HG02981 (cell line): ENCODE results near the gene BLM.
A peak's percentile ranks its signal among the peaks of the same experiment; 100 is the strongest.

Experiments
- ATAC-seq: cut with Tn5 transposase; IDR thresholded peaks from one replicate; pipeline ENCODE4 v1.9.1; 2021; ENCODE audit warnings: mild to moderate bottlenecking, moderate library complexity; ENCODE audit not compliant: unreplicated experiment

The BLM gene

DNA sequence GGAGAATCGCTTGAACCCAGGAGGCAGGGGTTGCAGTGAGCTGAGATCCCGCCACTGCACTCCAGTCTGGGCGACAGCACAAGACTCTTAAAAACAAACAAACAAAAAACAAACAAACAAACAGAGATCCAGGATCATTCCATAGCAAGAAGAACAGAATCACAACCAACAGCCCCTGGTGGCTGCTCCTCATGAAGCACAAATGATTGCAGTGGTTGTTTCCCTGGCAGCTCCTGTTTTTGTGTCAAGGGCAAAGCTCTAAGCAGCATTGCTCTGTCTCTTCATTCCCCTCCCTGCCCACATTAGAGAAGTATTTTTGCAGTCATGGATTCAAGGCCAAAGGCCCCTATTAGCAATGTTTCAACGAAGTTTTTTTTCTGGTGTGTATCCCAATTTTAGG is 25.8 kb upstream of the BLM start:
- ATAC-seq = no peak

DNA sequence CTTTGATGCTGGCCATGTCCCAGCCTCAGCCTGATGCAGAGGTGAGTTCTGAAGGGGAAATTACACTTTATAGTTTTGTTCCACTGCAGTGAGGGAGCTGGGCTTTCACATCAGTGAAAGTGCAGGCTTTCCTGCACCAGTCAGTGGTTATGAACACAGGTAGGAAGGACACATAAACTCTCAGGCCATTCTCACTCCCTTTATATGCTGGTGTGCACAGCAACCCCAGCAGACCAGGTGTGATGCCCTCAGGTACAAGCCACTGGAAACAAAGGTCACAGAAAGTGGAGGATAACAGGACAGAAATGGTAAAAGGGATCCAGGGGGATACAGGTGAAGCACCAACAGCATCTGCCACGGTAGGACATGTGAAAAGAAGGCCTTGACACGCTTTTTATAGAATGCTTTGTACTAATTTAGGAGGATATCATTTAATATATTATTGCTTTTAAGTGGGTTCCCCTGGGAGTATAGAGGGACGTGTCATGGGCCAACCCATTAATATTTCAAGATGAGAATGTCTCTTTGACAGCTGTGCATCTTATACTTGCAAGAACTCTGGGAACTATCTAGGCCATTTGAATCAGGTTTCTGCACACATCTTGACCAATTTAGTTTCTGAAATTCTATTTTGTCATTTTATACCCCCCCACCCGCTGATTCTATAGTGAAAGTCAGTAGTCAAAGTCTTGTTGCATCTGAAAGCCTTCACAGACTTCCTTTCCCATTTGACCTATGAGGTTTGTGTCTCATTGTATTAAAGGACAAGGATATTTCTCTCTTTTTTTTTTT is 25.0 kb upstream of the BLM start:
- peak; percentile 65 for ATAC-seq

DNA sequence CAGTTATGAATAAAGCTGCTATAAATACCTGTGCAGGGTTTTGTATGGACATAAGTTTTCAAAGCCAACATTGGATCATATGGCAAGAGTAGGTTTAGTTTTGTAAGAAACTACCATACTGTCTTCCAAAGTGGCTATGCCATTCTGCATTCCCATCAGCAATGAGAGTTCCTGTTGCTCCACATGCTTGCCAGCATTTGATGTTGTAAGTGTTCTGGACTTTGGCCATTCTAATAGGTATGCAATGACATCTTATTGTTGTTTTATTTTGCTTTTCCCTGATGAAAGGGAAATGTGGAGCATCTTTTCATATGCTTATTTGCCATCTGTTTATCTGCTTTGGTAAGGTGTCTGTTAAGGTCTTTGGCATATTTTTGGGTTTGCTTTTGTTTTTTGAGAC is 22.2 kb upstream of the BLM start:
- ATAC-seq = no peak

DNA sequence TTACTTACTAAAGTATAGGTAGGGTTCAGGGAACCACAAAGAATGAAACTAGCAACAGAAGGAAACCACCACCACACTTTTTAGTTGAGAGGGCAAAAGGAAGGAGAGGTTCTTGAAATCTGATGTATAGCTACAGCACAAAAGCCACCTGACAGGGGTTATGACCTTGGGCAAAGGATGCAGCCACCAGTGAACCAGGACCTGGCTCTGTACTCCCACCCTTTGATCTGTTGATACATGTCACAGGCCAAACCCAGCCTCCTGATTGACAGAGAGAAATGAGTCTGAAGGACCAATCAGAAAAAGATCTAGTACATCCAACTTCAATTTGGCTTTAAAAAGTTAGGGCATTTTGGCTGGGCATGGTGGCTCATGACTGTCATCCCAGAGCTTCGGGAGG is 20.0 kb upstream of the BLM start:
- ATAC-seq = no peak

DNA sequence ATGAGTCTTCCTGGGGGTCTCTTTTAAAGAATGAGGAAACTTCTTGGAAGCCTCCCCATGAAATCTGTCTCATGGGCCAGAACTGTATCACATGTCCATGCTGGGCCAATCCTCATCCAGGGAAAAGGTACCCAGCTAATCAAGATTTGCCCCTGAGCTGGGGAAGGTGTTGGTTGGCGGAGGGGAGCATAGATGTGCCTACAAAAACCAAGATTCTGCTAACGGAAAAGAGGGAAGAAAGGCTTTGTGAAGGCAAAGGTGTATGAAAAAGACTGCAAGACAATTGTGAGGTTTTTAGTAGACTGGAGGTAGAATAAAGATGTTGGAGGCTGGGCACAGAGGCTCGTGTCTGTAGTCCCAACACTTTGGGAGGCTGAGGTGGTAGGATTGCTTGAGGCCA is 18.5 kb upstream of the BLM start:
- no peak for ATAC-seq

DNA sequence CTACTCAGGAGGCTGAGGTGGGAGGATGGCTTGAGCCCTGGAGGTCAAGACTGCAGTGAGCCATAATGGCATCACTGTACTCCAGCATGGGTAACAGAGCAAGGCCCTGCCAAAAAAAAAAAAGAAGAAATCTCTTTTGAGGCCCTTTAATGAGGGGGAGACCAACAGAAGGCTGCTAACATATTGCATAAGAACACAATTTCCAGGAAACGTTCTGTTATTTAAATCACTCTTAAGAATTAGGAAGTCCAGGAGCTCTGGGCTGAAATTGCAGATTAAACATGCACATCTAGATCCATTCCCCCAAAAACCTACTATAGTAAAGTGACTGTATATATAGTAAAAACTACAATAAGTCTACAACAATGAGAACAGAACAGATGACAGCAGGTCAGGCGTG is 16.1 kb upstream of the BLM start:
- no peak for ATAC-seq

DNA sequence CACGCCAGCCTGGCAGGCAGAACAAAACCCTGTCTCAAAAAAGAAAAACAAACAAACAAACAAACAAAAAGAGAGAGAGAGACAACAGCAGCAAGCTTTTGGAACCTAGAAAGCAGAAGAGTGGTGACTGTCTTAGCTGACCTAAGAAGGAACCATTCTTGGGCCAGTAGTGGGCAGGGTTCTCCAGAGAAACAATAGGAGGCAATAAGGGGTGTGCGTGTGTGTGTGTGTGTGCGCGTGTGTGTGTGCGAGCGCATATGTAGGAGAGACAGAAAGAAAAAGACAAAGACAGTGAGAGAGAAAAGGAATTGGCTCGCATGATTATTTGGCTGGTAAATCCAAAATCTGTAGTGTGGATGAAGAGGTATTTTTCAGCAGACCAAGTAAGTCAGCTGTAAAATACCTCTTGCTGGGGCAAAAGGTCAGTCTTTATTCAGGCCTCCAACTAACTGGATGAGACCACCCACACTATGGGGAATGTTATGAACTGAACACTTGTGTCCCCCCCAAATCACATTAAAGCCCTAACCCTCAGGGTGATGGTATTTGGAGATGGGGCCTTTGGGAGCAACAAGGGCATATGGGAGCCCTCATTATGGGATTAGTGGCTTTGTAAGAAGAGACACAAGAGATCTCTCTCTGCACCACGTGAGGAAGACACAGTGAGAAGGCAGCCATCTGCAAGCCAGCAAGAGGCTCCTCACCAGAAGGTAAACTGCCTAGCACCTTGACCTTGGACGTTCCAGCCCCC is 15.1 kb upstream of the BLM start:
- ATAC-seq = no peak

DNA sequence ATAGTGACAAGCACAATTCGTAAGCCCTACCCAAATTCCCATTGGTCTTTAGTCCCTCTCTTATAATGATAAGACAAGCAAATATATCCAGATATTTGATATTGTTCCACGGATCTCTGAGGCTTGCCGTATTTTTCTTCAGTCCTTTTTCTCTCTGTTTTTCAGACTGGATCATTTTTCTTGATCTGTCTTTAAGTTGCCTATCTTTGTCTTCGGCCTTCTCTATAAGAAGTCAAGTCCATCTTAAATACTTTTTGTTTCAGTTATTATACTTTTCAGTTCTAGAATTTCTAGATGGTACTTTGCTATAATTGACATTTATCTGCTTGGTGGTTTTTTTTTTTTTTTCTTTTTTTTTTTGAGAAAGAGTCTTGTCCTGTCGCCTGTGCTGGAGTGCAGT is 13.7 kb upstream of the BLM start:
- ATAC-seq = no peak

DNA sequence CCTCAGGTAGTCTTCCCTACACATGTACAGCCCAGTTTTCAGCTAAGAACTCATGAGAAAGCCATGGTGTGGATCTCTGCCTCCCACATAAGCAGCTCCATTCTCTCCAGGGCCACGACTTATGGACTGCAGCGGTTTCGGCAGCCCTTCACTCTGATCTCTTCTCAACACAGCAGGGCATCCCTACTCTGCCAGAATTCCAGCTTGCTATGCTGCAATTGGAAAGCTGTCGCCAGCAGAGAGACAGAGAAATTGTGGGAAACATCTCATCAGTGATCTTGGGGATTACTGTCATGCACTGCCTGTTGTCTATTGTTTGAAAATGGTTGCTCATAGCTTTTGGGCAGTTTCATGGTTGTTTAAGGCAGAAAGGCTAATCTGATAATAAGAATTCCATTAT is 11.9 kb upstream of the BLM start:
- ATAC-seq = no peak

DNA sequence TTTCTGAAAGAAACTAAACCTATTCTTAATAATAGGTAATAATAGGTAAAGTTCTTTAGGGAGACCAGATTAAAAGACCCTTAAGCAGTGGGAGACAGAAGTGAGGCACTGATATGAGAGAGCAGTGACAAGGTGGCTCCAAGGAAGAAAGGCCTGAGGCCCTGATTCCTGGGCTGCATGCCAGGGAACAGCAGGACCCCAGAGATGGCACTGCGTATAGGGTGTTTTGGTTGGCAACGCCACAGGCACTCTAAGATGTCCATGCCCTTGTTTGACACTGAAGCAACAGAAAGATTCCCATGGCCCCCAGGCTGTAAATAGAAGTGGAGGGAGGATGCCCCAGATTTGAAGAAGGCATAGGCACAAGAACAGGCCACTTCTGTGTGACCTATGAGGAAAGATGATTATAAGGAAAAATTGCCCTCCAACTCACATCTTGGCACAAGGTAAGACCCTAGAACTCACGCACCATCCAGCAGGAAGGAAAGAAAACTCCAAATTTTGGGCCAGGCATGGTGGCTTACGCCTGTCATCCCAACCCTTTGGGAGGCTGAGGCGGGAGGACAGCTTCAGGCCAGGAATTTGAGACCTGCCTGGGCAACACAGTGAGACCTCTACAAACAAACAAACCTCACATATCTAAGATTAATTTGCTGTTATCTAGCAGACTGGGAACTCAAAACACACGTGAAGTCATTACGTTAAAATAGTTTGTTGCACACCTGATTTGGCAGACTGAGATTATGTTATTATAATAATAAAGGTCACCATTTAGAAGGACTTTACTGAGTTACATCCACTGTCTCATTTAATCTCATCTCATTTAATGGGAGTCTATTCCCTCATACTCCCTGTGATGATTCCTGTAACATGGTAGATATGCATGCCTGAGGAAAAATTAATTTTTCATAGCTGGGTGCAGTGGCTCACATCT is 10.5 kb upstream of the BLM start:
- no peak for ATAC-seq

DNA sequence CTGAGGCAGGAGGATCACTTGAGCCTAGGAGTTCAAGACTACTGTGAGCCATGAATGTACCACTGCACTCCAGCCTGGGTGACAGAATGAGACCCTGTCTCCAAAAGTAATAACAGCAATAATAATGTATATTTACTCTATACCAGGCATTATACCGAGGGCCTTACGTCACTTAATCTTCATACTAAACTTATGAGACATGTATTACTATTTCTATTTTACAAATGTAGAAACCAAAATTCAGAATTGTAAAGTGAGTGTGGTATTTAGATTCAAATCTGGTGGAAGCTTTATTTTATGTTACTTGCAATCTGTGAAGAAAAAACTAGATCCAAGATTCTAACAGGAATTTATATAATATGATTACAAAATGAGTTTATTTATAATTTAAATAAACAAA is 9.7 kb upstream of the BLM start:
- no peak for ATAC-seq

DNA sequence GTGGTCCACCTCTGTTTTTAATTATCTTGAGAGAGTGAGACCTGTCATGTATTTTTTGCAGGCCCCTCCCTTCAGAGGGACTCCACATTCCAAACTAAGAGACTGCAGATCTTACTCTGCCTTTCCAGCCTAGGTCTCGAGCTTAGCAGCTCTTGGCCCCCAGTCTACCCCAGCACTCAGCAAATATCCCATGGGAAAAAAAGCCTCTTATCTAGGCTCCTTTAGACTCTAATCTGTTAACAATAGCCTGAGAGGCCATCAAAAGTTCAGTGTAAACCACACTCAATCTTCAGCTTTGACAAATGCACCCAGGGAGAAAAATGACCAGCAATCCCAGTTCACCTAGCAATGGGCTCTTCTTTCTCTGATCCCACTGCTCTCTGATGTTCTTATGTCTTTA is 8.6 kb upstream of the BLM start:
- ATAC-seq = no peak

DNA sequence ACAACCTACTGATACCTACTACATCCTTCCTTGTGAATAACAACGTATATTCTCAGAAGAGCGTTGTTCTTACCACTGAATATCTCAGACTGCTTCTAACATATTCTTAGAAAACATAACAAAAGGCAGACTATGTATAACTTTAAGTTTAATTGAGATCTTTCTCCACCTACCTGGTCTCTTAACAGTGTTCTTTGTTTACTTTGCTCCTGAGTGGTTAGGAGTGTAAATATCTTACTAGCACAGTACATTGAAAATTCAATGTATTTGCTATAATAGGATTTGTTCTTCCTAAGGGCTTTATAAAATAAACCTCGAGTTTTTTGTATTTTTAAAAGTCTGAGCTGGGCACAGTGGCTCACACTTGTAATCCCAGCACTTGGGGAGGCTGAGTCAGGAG is 7.9 kb upstream of the BLM start:
- no peak for ATAC-seq

DNA sequence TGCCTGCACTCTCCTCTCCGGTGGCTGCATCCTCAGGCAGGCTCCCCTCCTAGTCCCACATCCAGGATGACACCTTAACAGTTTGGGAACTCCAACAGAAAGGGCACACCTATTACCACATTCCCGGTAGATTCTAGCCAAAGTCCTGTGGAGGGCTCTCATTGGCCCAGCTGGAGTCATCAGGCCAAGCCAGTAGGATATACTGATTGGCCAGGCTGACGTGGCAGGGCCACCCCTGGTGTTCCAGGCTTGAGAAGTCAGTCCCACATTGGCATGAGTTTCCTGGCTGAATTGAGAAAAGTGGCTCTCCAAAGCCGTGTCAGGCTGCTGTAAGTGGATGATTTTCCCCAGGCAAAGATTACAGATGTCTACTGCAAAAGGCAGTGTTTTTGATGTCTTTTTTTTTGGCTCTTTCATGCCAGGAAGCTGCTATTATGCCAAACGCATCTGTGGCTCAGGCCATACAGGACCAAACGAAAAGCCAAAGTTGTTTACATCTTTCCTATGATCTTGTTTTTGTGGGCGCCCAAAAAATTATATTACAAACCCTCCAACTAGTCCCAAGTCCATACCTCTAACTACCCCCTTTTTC is 6.6 kb upstream of the BLM start:
- no peak for ATAC-seq

DNA sequence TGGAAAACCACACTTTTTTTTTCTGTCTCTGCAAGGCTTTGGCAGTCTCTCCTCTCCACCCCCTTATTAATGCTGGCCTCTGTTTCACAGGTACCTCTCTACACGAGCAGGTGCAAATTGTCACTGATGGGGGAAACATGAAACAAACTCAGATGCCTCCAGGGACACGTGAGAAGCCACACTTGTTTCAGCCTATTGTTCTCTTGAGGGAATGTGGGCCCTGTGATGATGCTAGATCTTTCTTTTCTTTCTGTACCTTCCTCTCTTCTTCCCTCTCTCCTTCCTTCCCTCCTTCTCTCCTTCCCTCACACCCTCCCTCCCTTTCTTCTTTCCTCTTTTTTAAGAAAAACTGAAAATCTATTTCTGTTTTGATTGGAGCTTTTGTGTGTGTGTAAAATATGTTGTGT is 5.7 kb upstream of the BLM start:
- ATAC-seq = no peak

DNA sequence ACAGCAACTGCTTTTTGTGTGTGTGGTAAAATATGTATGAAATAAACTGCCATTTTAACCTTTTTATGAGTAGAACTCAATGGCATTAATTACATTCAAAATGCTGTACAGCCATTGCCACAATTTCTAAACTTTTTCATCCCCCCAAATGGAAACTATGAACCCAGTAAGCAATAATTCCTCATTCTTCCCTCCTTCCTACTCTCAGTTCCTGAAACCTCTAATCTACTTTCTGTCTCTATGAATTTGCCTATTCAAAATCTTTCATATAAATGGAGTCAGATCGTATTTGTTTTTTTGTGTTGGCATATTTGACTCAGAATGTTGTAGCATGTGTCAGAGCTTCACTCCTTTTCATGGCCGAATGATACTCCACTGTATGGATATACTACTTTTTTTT is 5.3 kb upstream of the BLM start:
- ATAC-seq = no peak

DNA sequence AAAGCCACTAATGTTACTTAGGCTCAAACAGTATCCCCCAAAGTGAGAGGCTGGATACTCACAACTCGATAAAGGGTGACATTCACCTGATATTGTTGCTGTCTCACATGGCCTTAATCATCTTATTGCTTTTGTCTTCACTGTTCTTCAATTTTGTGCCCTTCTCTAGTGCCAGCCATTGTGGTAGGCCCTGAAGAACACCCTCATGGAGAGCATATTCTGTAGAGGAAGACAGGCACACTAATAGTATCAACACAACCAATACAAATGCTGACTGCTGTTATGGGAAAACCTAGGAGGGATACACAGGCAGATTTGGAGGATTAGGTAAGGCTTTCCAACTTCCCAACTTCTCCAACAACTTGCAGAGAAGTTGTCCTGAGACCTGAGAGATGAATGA is 4.1 kb upstream of the BLM start:
- ATAC-seq = no peak

DNA sequence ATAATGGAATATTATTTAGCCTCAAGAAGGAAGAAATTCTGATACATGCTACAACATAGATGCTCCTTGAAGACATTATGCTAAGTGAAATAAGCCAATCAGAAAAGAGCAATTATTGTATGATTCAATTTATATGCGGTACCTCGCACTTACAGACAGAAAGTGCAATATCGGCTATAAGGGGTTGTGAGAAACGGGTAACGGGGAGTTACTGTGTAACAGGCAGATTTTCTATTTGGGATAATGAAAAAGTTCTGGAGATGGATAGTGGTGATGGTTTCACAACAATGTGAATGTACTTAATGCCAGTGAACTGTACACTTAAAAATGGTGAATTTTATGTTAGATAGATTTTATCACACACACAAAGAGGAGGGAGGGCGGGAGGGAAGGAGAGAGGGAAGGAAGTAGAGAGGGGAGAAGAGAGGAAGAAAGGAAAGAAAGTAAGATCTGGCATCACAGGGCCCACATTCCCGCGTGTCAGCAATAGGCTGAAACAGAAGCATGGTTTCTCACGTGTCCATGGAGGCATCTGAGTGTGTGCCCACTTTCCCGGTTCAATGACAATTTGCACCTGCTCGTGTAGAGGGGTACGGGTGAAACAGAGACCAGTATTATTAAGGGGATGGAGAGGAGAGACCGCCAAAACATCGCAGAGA is 700 bp upstream of the BLM start:
- ATAC-seq = no peak

DNA sequence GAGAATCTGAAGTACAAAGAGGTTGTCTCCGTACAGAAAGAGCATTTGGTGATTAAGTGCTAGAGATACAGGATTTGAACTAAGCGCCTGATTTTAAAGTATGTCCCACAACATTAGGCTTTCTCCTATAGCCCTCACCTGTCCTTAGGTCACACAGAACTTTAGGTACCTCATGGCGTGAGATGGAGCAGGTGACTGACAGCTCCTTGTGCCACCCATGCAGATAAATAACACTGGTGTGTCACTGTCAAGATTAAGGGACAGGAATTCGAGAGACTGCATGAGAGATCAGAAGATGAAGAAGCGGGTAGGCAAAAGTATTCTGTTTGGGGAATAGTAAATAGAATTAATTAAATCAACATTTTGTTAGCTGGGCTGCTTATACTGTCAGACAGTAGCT is 1.1 kb downstream of the BLM start:
- no peak for ATAC-seq

DNA sequence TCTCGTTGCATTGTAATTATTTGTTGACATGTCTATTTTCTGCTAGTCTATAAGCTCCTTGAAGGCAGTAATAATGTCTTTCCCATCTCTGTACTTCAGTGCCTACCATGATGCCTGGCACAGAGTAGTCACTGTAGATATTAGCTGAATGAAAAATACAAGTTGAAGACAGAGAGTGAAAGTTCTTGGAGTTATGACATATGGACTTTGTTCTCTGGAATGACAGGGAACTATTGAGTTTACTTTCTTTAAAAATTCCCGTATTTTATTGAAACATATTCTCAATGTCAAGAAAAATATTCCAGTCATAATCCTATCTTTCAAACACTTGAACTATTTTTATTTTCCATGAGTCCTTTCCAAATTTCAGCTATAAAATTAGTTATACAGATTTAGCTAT is 3.0 kb downstream of the BLM start:
- no peak for ATAC-seq

DNA sequence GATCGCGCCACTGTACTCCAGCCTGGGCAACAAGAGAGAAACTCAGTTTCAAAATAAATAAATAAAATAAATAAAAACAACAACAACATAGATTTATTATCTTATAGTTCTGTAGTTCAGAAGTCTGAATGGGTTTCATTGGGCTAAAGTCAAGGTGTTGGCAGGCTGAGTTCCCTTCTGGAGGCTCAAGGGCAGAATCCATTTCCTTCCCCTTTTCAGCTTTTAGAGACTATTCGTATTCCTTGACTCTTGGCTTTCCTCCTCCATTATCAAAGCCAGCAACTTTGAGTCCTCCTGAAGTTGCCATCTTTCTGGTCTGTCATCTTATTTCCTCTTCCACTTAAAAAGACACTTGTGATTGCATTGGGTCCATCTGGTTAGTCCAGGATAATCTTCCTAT is 12.1 kb downstream of the BLM start:
- ATAC-seq = no peak
